ENCODE measurements around the gene TYROBP. TPM values are rescaled to one million over a fixed set of nuclear protein-coding genes. Genes with fewer than 3 reads are reported as not detected.
"Not testable (repeated sequence)": the region's sequence is repeated elsewhere in the genome, so short reads cannot be mapped to it uniquely, and the experiment has no call there.

TYROBP gene
- total RNA-seq = 10 to 100 TPM; 30.6 to 60.7 TPM

DNA sequence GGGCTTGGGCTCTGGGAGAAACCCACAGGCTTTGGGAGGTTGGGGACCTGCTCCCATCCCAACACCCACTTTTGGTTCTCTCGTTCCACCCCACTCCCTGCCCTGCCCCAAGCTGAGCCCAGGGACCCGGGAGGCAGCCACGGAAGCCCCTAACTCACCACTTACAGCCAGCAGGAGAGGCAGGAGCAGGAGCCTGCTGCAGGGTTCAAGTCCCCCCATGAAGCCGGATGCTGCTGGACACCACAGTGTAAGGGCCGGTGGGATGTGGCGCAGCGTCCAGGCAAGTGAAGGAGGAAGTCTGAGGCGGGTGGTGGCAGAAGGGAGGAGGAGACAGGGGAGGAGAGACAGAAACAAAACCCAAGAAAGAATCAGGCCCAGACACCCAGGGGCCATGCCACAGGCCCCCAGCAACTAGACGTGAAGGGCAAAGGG lies at the start of gene TYROBP:
TYROBP (minus strand) TSS at position 286 of the 432 bp plus-strand sequence; CDS start at position 219, 67 bp downstream.
- H3K9me3 ChIP-seq = no peaks in the 10 kb centered on the region
- no peaks in the 10 kb centered on the region for H3K4me1 ChIP-seq (replicated peaks)
- TF ChIP-seq POLR2AphosphoS5 (IDR thresholded peaks at IDR 0.05) = no peak
- TF ChIP-seq POLR2A (IDR thresholded peaks at IDR 0.05) = no peak
- TF ChIP-seq, protein P1, sequence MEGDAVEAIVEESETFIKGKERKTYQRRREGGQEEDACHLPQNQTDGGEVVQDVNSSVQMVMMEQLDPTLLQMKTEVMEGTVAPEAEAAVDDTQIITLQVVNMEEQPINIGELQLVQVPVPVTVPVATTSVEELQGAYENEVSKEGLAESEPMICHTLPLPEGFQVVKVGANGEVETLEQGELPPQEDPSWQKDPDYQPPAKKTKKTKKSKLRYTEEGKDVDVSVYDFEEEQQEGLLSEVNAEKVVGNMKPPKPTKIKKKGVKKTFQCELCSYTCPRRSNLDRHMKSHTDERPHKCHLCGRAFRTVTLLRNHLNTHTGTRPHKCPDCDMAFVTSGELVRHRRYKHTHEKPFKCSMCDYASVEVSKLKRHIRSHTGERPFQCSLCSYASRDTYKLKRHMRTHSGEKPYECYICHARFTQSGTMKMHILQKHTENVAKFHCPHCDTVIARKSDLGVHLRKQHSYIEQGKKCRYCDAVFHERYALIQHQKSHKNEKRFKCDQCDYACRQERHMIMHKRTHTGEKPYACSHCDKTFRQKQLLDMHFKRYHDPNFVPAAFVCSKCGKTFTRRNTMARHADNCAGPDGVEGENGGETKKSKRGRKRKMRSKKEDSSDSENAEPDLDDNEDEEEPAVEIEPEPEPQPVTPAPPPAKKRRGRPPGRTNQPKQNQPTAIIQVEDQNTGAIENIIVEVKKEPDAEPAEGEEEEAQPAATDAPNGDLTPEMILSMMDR (IDR thresholded peaks at IDR 0.05) = no peak
- no peak for DNase-seq (ENCODE audit: low spot score)
- H3K36me3 ChIP-seq = no peaks in the 10 kb centered on the region
- intact Hi-C loops (cut with DNase I) = no loop called here
- H3K4me3 ChIP-seq = no peak within 1 kb of the TSS
- no peaks in the 10 kb centered on the region for H3K27me3 ChIP-seq (replicated peaks; ENCODE audit: insufficient read depth)
- 64% methylated on average over 9 of the region's 9 CpGs for WGBS
- H3K27ac ChIP-seq = no peak within 1 kb of the TSS

DNA sequence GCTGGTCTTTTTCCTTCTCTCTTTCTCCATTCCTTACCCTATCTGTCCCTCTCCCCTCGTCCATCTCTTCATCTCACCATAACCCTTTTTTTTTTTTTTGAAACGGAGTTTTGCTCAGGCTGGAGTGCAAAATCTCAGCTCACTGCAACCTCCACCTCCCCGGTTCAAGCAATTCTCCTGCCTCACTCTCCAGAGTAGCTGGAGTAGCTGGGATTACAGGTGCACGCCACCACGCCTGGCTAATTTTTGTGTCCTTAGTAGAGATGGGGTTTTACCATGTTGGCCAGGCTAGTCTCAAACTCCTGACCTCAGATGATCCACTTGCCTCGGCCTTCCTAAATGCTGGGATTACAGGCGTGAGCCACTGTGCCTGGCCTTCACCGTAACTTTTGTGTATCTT lies 49.3 kb upstream of the TYROBP start:
- H3K4me1 ChIP-seq (replicated peaks); H3K27ac ChIP-seq; H3K4me3 ChIP-seq; intact Hi-C loops (cut with DNase I); H3K9me3 ChIP-seq; DNase-seq (ENCODE audit: low spot score); H3K36me3 ChIP-seq; H3K27me3 ChIP-seq (replicated peaks; ENCODE audit: insufficient read depth): not testable (repeated sequence)
- WGBS = 72% methylated on average over 8 of the region's 8 CpGs

DNA sequence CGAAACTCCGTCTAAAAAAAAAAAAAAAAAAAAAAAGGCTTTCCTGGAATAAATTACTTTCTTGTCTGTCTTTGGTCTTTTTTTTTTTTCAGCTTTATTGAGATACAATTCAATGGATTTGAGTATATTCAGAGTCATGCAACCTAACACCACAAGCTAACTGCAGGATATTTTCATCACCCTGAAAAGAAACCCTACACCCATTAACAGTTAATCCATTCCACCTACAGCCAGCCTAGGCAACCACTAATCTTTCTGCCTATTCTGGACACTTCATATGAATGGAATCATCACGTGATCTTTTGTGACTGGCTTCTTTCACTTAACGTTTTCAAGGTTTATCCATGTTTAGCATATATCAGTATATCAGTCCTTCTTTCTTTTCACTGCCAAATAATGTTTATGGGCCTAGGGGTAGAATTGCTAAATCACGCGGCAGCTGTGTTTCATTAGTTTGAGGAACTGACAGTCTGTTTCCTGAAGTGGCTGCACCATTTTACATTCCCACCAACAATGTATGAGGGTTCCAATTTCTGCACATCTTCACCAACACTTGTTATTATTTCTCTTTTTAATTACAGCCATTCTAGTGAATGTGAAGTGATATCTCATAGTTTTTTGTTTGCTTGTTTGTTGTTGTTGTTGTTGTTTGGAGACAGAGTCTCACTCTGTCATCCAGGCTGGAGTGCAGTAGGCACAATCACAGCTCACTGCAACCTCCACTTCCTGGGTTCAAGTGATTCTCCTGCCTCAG lies 48.0 kb upstream of the TYROBP start:
- H3K27me3 ChIP-seq (replicated peaks; ENCODE audit: insufficient read depth) = peaks cover 7% of the 10 kb centered on the region
- no peaks in the 10 kb centered on the region for H3K4me1 ChIP-seq (replicated peaks)
- H3K9me3 ChIP-seq = no peaks in the 10 kb centered on the region
- H3K36me3 ChIP-seq = no peaks in the 10 kb centered on the region
- intact Hi-C loops (cut with DNase I) = no loop called here
- 69% methylated on average over 6 of the region's 6 CpGs for WGBS
- H3K27ac ChIP-seq = no peak overlapping the region
- TF ChIP-seq POLR2AphosphoS5 (IDR thresholded peaks at IDR 0.05) = no peak
- no peak for TF ChIP-seq POLR2A (IDR thresholded peaks at IDR 0.05)
- TF ChIP-seq, protein P1 (IDR thresholded peaks at IDR 0.05) = no peak
- H3K4me3 ChIP-seq = no peak overlapping the region
- no peak for DNase-seq (ENCODE audit: low spot score)

DNA sequence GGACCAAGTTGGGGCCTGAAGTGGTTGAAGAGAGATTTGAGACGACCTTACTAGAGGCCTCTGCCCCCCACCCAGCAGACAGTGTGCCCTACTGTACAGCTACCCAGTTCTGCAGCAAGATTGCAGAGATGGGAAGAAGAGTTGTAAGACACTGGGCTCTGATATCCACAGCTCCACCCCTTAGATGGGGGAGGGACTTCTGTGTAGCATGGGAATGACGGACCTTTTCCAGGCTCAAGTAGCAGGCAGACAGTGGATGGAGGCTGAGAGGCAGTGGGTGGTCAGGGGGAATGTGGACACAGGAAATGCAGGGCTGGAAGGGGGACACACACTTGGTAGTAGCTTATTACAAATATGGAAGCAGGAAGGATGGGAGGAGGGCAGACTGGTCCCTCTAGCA lies 41.0 kb upstream of the TYROBP start:
- TF ChIP-seq POLR2A (IDR thresholded peaks at IDR 0.05) = no peak
- no peak for TF ChIP-seq POLR2AphosphoS5 (IDR thresholded peaks at IDR 0.05)
- TF ChIP-seq, protein P1 (IDR thresholded peaks at IDR 0.05) = no peak

DNA sequence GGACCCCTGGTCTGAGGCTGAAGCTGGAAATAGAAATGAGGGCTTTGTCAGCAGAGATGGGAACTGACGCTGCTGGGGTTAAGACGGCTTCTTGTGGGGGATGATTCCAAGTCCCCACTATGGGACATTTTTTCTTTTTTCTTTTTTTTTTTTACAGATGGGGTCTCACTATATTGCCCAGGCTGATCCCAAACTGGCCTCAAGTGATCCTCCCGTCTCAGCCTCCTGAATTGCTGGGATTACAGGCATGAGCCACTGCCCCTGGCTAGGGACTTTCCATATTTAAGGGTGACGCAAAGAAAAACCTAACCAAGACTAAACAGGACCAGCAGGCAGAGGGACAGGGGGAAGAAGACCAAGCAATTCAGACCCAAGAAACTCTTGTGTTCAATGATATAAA lies 38.1 kb upstream of the TYROBP start:
- Histone ChIP-seq H3K27me3 (replicated peaks; ENCODE audit: insufficient read depth) (no peaks in the 10 kb centered on the region), H3K4me3 (no peak overlapping the region), H3K4me1 (replicated peaks) (no peaks in the 10 kb centered on the region), H3K9me3 (no peaks in the 10 kb centered on the region), H3K27ac (no peak overlapping the region), H3K36me3 (peaks cover 0 to 3% of the 10 kb centered on the region in 2 donors)
- 93% methylated on average over 4 of the region's 4 CpGs for WGBS
- TF ChIP-seq, protein P1 (IDR thresholded peaks at IDR 0.05) = no peak
- TF ChIP-seq POLR2AphosphoS5 (IDR thresholded peaks at IDR 0.05) = no peak
- TF ChIP-seq POLR2A (IDR thresholded peaks at IDR 0.05) = no peak
- DNase-seq (ENCODE audit: low spot score) = no peak
- intact Hi-C loops (cut with DNase I) = no loop called here

More for the DNA sequence above, 41.0 kb upstream of the TYROBP start:
- 37% methylated on average over 2 of the region's 2 CpGs for WGBS
- no peaks in the 10 kb centered on the region for H3K27me3 ChIP-seq (replicated peaks; ENCODE audit: insufficient read depth)
- DNase-seq (ENCODE audit: low spot score) = no peak
- no peaks in the 10 kb centered on the region for H3K9me3 ChIP-seq
- H3K4me3 ChIP-seq = no peak overlapping the region
- H3K4me1 ChIP-seq (replicated peaks) = no peaks in the 10 kb centered on the region
- peaks cover 0 to 3% of the 10 kb centered on the region in 2 donors for H3K36me3 ChIP-seq
- no peak overlapping the region for H3K27ac ChIP-seq
- intact Hi-C loops (cut with DNase I) = no loop called here

Measured in prostate gland (tissue), 2 donors.